HL-60 (cell line): ENCODE data around the gene MAN2B2.

ENCODE experiments used
- CTCF ChIP-seq: IDR thresholded peaks from one replicate; pipeline ENCODE4 v1.5.1; 2011; ENCODE audit warnings: low read length, control low read depth, inconsistent platforms; ENCODE audit not compliant: insufficient read depth
- GABPA ChIP-seq: IDR thresholded peaks from 2 replicates; pipeline ENCODE4 v1.6.1; 2012; ENCODE audit warnings: low read depth
- POLR2AphosphoS5 ChIP-seq: IDR thresholded peaks from 2 replicates; pipeline ENCODE4 v1.6.1; 2012; ENCODE audit warnings: low read depth

GRCh38 chr4:6641971-6642320 is 67.0 kb downstream of the MAN2B2 start:
- TF ChIP-seq CTCF (no peak), GABPA (no peak), POLR2AphosphoS5 (no peak)
